Astrocyte of the hippocampus (primary cell): Measurements from ENCODE around the gene OR10G3.

Experiments
- DNase-seq: peaks from one replicate; pipeline ENCODE4 v3.0.0; 2011; ENCODE audit warnings: low read depth, low spot score

OR10G3 gene

GRCh38 chr14:21535545-21536417 lies 44.1 kb downstream of the OR10G3 start:
- DNase-seq = no peak

GRCh38 chr14:21534576-21534975 lies 45.3 kb downstream of the OR10G3 start:
- no peak for DNase-seq

GRCh38 chr14:21533294-21533693 lies 46.6 kb downstream of the OR10G3 start:
- DNase-seq = no peak

- DNase-seq = no peak
Observed at GRCh38 chr14:21529515-21529914, 50.4 kb downstream of the OR10G3 start.

GRCh38 chr14:21528381-21529348 lies 51.2 kb downstream of the OR10G3 start:
- no peak for DNase-seq

- no peak for DNase-seq
Observed at GRCh38 chr14:21527318-21527679, 52.6 kb downstream of the OR10G3 start.

GRCh38 chr14:21526672-21527317 lies 53.1 kb downstream of the OR10G3 start:
- no peak for DNase-seq

GRCh38 chr14:21525962-21526671 lies 53.8 kb downstream of the OR10G3 start, which contains the start of gene SALL2:
TSS of gene SALL2 (minus strand) at chr14:21526346. CDS start at chr14:21526127, 219 bp downstream.
- peak; percentile 87 for DNase-seq

- peak; percentile 61 for DNase-seq
Observed at GRCh38 chr14:21525571-21525961, 54.3 kb downstream of the OR10G3 start.

GRCh38 chr14:21524575-21525490 lies 55.0 kb downstream of the OR10G3 start:
- no peak for DNase-seq

- no peak for DNase-seq
Observed at GRCh38 chr14:21523203-21523602, 56.7 kb downstream of the OR10G3 start.

- DNase-seq = peak; percentile 25
Observed at GRCh38 chr14:21521501-21521900, 58.4 kb downstream of the OR10G3 start.

GRCh38 chr14:21520767-21521166 lies 59.1 kb downstream of the OR10G3 start:
- no peak for DNase-seq

GRCh38 chr14:21518725-21519124 lies 61.2 kb downstream of the OR10G3 start:
- no peak for DNase-seq
